Calu3 (cell line): ENCODE results near the gene HIKESHI. TPM values are rescaled to one million over a fixed set of nuclear protein-coding genes. Genes with fewer than 3 reads are reported as not detected.

Experiments
- Bru-seq: library from RNA; stranded (reverse); fragments of 400-500 nt; gene quantifications from one replicate; lab custom pipeline; 2021; lab: Mats Ljungman, UMichigan
- BruChase-seq, 2 experiments: library from RNA; stranded (reverse); fragments of 400-500 nt; gene quantifications; one replicate each; lab custom pipeline; 2021; lab: Mats Ljungman, UMichigan
- BruUV-seq: library from RNA; stranded (reverse); fragments of 400-500 nt; replicated peaks from 2 replicates; lab custom pipeline; 2021; lab: Mats Ljungman, UMichigan
- CTCF ChIA-PET: fragments of 300-600 bp; sonication (Branson Sonifier 250); formaldehyde crosslinking; loops from one replicate; lab custom pipeline; 2022; ENCODE audit warnings: antibody characterized with exemption; lab: Charles Lee
- DNase-seq: peaks from one replicate; pipeline ENCODE4 v3.0.0; 2022
- H3K27ac Mint-ChIP-seq: one replicate; pipeline ENCODE4 v1.8.0; 2022; ENCODE audit warnings: mixed read lengths; ENCODE audit not compliant: unreplicated experiment
- H3K27me3 Mint-ChIP-seq: one replicate; pipeline ENCODE4 v1.8.0; 2022; ENCODE audit warnings: mixed read lengths; ENCODE audit not compliant: unreplicated experiment
- H3K36me3 Mint-ChIP-seq: one replicate; pipeline ENCODE4 v1.8.0; 2022; ENCODE audit warnings: mild to moderate bottlenecking, moderate library complexity, mixed read lengths; ENCODE audit not compliant: insufficient read depth, unreplicated experiment
- H3K4me1 Mint-ChIP-seq: one replicate; pipeline ENCODE4 v1.8.0; 2022; ENCODE audit warnings: mild to moderate bottlenecking, low read depth, mixed read lengths; ENCODE audit not compliant: unreplicated experiment
- H3K4me3 Mint-ChIP-seq: one replicate; pipeline ENCODE4 v1.8.0; 2022; ENCODE audit warnings: mild to moderate bottlenecking, low read depth, moderate library complexity, mixed read lengths; ENCODE audit not compliant: unreplicated experiment
- H3K9me3 Mint-ChIP-seq: one replicate; pipeline ENCODE4 v1.8.0; 2022; ENCODE audit warnings: low read depth, mixed read lengths; ENCODE audit not compliant: unreplicated experiment
- CTCF ChIP-seq: fragments of 200-600 bp; IDR thresholded peaks from one replicate; pipeline ENCODE4 v1.8.0; 2022; ENCODE audit warnings: antibody characterized with exemption; ENCODE audit not compliant: unreplicated experiment
- intact Hi-C: fragments of 100-400 bp; cut with micrococcal nuclease; formaldehyde crosslinking; loops from one replicate; pipeline ENCODE4 v1.10.0; 2022; ENCODE audit not compliant: unreplicated experiment
- long read RNA-seq: library from polyadenylated mRNA; stranded (forward); transcript quantifications from one replicate; pipeline ENCODE4 v2.0.0, GENCODE V29; 2022
- total RNA-seq: library from RNA; stranded (reverse); gene quantifications from 2 replicates; pipeline ENCODE4 v1.2.3, GENCODE V29; 2022

HIKESHI gene
- total RNA-seq = 22.9 and 24.8 TPM in 2 replicates
- Bru-seq, nascent RNA = percentile 71 among the genes with signal in this experiment
- percentile 61 among the genes with signal in this experiment for BruChase-seq, experiment 1, labeled RNA remaining after a 6-hour chase
- BruChase-seq, experiment 2, labeled RNA remaining after a 2-hour chase = percentile 58 among the genes with signal in this experiment
- long read RNA-seq, transcript HIKESHI-201 (5 exons, 1,113 nt) = major isoform, 57 of 68 reads
- long read RNA-seq, partial matches to known transcripts = 0 of 68 reads
- long read RNA-seq, other reads (novel, unspliced or antisense) = 8 of 68 reads

- CTCF ChIA-PET = interaction anchor here (0.6 kb wide), 1 partner anchor 77 kb away, joined by 3 read pairs; no protein-coding TSS in a partner anchor
- intact Hi-C loops = no loop called here
- Mint-ChIP-seq H3K27ac (peak within 1 kb of the TSS; percentile 94), H3K4me3 (peak within 1 kb of the TSS; percentile 100), H3K27me3 (no peaks in the 10 kb centered on the region), H3K9me3 (no peaks in the 10 kb centered on the region), H3K36me3 (peaks cover 17% of the 10 kb centered on the region), H3K4me1 (no peaks in the 10 kb centered on the region)
- peak; percentile 92 for DNase-seq
- TF ChIP-seq CTCF = no peak
- no TSS peak for BruUV-seq
Measured at GRCh38 chr11:86302092-86302793, at the start of gene HIKESHI. TSS of gene HIKESHI (plus strand) at chr11:86302240. CDS start at chr11:86302449, 209 bp downstream.

GRCh38 chr11:86255896-86256295 is 46.1 kb upstream of the HIKESHI start:
- H3K4me1 Mint-ChIP-seq = no peaks in the 10 kb centered on the region
- no TSS peak for BruUV-seq
- CTCF ChIA-PET = no interaction called here
- H3K36me3 Mint-ChIP-seq = peaks cover 11% of the 10 kb centered on the region
- DNase-seq = no peak
- no peaks in the 10 kb centered on the region for H3K9me3 Mint-ChIP-seq
- TF ChIP-seq CTCF = no peak
- H3K27me3 Mint-ChIP-seq = no peaks in the 10 kb centered on the region
- no peak overlapping the region for H3K4me3 Mint-ChIP-seq
- intact Hi-C loops = no loop called here
- no peak overlapping the region for H3K27ac Mint-ChIP-seq

GRCh38 chr11:86256608-86257007 is 45.4 kb upstream of the HIKESHI start:
- H3K4me1 Mint-ChIP-seq = no peaks in the 10 kb centered on the region
- TF ChIP-seq CTCF = no peak
- CTCF ChIA-PET = interaction anchor here (0.7 kb wide), 1 partner anchor 107 kb away, joined by 3 read pairs; no protein-coding TSS in a partner anchor
- H3K36me3 Mint-ChIP-seq = peaks cover 11% of the 10 kb centered on the region
- BruUV-seq = no TSS peak
- no peaks in the 10 kb centered on the region for H3K27me3 Mint-ChIP-seq
- no peak overlapping the region for H3K27ac Mint-ChIP-seq
- intact Hi-C loops = no loop called here
- no peak for DNase-seq
- no peak overlapping the region for H3K4me3 Mint-ChIP-seq
- H3K9me3 Mint-ChIP-seq = no peaks in the 10 kb centered on the region

GRCh38 chr11:86257446-86257845 is 44.6 kb upstream of the HIKESHI start:
- no TSS peak for BruUV-seq
- Mint-ChIP-seq H3K4me1 (no peaks in the 10 kb centered on the region), H3K36me3 (peaks cover 12% of the 10 kb centered on the region), H3K27me3 (no peaks in the 10 kb centered on the region), H3K9me3 (no peaks in the 10 kb centered on the region), H3K27ac (no peak overlapping the region), H3K4me3 (no peak overlapping the region)
- TF ChIP-seq CTCF = no peak
- CTCF ChIA-PET = interaction anchor here (0.7 kb wide), 1 partner anchor 106 kb away, joined by 3 read pairs; no protein-coding TSS in a partner anchor
- DNase-seq = no peak
- intact Hi-C loops = no loop called here
